ENCODE measurements around the gene P2RX5.

Gene P2RX5

GRCh38 chr17:3658784-3659449 is 37.0 kb downstream of the P2RX5 start:
- no peak for DNase-seq (ENCODE audit: low read depth in 4 of 4, low spot score in 1 of 4)

- no peak for DNase-seq (ENCODE audit: low read depth in 4 of 4, low spot score in 1 of 4)
Observed at GRCh38 chr17:3657874-3658783, 37.8 kb downstream of the P2RX5 start.

- no peak for DNase-seq (ENCODE audit: low read depth in 4 of 4, low spot score in 1 of 4)
Observed at GRCh38 chr17:3657588-3657869, 38.4 kb downstream of the P2RX5 start.

- DNase-seq (ENCODE audit: low read depth in 4 of 4, low spot score in 1 of 4), result no peak
Observed at GRCh38 chr17:3656755-3657587, 39.0 kb downstream of the P2RX5 start.

- no peak for DNase-seq (ENCODE audit: low read depth in 4 of 4, low spot score in 1 of 4)
Observed at GRCh38 chr17:3656353-3656752, 39.6 kb downstream of the P2RX5 start.

- DNase-seq (ENCODE audit: low read depth in 4 of 4, low spot score in 1 of 4), result no peak
Observed at GRCh38 chr17:3655766-3656165, 40.2 kb downstream of the P2RX5 start.

GRCh38 chr17:3647769-3648555 is 48.0 kb downstream of the P2RX5 start:
- DNase-seq (ENCODE audit: low read depth in 4 of 4, low spot score in 1 of 4), result peak in 2 of 4 experiments; percentile 18 to 36

GRCh38 chr17:3647251-3647650 is 48.7 kb downstream of the P2RX5 start:
- no peak for DNase-seq (ENCODE audit: low read depth in 4 of 4, low spot score in 1 of 4)

- no peak for DNase-seq (ENCODE audit: low read depth in 4 of 4, low spot score in 1 of 4)
Observed at GRCh38 chr17:3645310-3645709, 50.6 kb downstream of the P2RX5 start.

GRCh38 chr17:3643889-3644349 is 52.0 kb downstream of the P2RX5 start:
- no peak for DNase-seq (ENCODE audit: low read depth in 4 of 4, low spot score in 1 of 4)

GRCh38 chr17:3641717-3642486 is 54.1 kb downstream of the P2RX5 start:
- no peak for DNase-seq (ENCODE audit: low read depth in 4 of 4, low spot score in 1 of 4)

- DNase-seq (ENCODE audit: low read depth in 4 of 4, low spot score in 1 of 4), result no peak
Observed at GRCh38 chr17:3641014-3641413, 54.9 kb downstream of the P2RX5 start.

- DNase-seq (ENCODE audit: low read depth in 4 of 4, low spot score in 1 of 4), result peak in 1 of 4 experiments; percentile 20
Observed at GRCh38 chr17:3639981-3640596, 55.9 kb downstream of the P2RX5 start.

GRCh38 chr17:3636908-3637373 is 59.0 kb downstream of the P2RX5 start:
- peak in 1 of 4 experiments; percentile 6 for DNase-seq (ENCODE audit: low read depth in 4 of 4, low spot score in 1 of 4)

- peak; percentile 76 to 96 (median 88) for DNase-seq (ENCODE audit: low read depth in 4 of 4, low spot score in 1 of 4)
Observed at GRCh38 chr17:3636154-3636907, 59.6 kb downstream of the P2RX5 start, which contains the start of the genes CTNS and SHPK. Gene CTNS (plus strand): TSS chr17:3636760. CDS start chr17:3640207, 3,447 bp downstream. Gene SHPK (minus strand): TSS chr17:3636250. CDS start chr17:3636219, 31 bp downstream.

- no peak for DNase-seq (ENCODE audit: low read depth in 4 of 4, low spot score in 1 of 4)
Observed at GRCh38 chr17:3635474-3636153, 60.3 kb downstream of the P2RX5 start.

GRCh38 chr17:3632287-3632686 is 63.7 kb downstream of the P2RX5 start:
- no peak for DNase-seq (ENCODE audit: low read depth in 4 of 4, low spot score in 1 of 4)

- no peak for DNase-seq (ENCODE audit: low read depth in 4 of 4, low spot score in 1 of 4)
Observed at GRCh38 chr17:3630781-3631180, 65.2 kb downstream of the P2RX5 start.
